ENCODE results near the gene SDHA. TPM values are rescaled to one million over a fixed set of nuclear protein-coding genes. Genes with fewer than 3 reads are reported as not detected.
A peak's percentile ranks its signal among the peaks of the same experiment; 100 is the strongest.
"Not testable (repeated sequence)": the region's sequence is repeated elsewhere in the genome, so short reads cannot be mapped to it uniquely, and the experiment has no call there.

SDHA gene
- total RNA-seq, 1 donor from 2014 or later: 84.7 TPM

GRCh38 chr5:234450-234849, 16.3 kb downstream of the SDHA start:
- DNase-seq (ENCODE audit: extremely low spot score in 2 of 2): no peak
- no peaks in the 10 kb centered on the region for H3K27me3 ChIP-seq
- intact Hi-C loops (cut with DNase I): no loop called here
- H3K27ac ChIP-seq: no peak overlapping the region
- peaks cover 0 to 69% of the 10 kb centered on the region in 2 donors for H3K36me3 ChIP-seq
- no peak for TF ChIP-seq CTCF (IDR thresholded peaks at IDR 0.05)
- no peak for TF ChIP-seq POLR2AphosphoS5 (IDR thresholded peaks at IDR 0.05; ENCODE audit: insufficient read depth in 1 of 2, low read depth in 1 of 2)
- TF ChIP-seq POLR2A (IDR thresholded peaks at IDR 0.05): no peak
- no peaks in the 10 kb centered on the region for H3K9me3 ChIP-seq
- H3K4me1 ChIP-seq: no peaks in the 10 kb centered on the region
- H3K4me3 ChIP-seq: no peak overlapping the region

- H3K4me3 ChIP-seq; H3K4me1 ChIP-seq; H3K27me3 ChIP-seq; intact Hi-C loops (cut with DNase I); H3K9me3 ChIP-seq; H3K27ac ChIP-seq; DNase-seq (ENCODE audit: extremely low spot score in 2 of 2): not testable (repeated sequence)
- H3K36me3 ChIP-seq: peaks cover 0 to 71% of the 10 kb centered on the region in 2 donors
These were observed 17.4 kb downstream of the SDHA start for GRCh38 chr5:235527-235926.

GRCh38 chr5:237931-238330, 19.8 kb downstream of the SDHA start:
- H3K4me3 ChIP-seq; H3K9me3 ChIP-seq; H3K4me1 ChIP-seq; intact Hi-C loops (cut with DNase I); DNase-seq (ENCODE audit: extremely low spot score in 2 of 2); H3K27me3 ChIP-seq; H3K27ac ChIP-seq: not testable (repeated sequence)
- H3K36me3 ChIP-seq: peaks cover 0 to 77% of the 10 kb centered on the region in 2 donors

- H3K4me3 ChIP-seq; H3K9me3 ChIP-seq; H3K27me3 ChIP-seq; H3K27ac ChIP-seq; H3K4me1 ChIP-seq; DNase-seq (ENCODE audit: extremely low spot score in 2 of 2): not testable (repeated sequence)
- peaks cover 0 to 60% of the 10 kb centered on the region in 2 donors for H3K36me3 ChIP-seq
- intact Hi-C loops (cut with DNase I): loop anchor here (5.0 kb wide), 1 partner anchor 1837 kb away; no protein-coding TSS in a partner anchor
These were observed 22.4 kb downstream of the SDHA start for GRCh38 chr5:240550-240949.

- H3K4me1 ChIP-seq; H3K9me3 ChIP-seq; H3K27ac ChIP-seq; H3K4me3 ChIP-seq; H3K27me3 ChIP-seq; DNase-seq (ENCODE audit: extremely low spot score in 2 of 2): not testable (repeated sequence)
- intact Hi-C loops (cut with DNase I): loop anchor here (5.0 kb wide), 1 partner anchor 1836 kb away; no protein-coding TSS in a partner anchor
- peaks cover 0 to 58% of the 10 kb centered on the region in 2 donors for H3K36me3 ChIP-seq
These were observed 23.0 kb downstream of the SDHA start for GRCh38 chr5:241045-241669.

GRCh38 chr5:243683-244367, 25.7 kb downstream of the SDHA start:
- peaks cover 0 to 64% of the 10 kb centered on the region in 2 donors for H3K36me3 ChIP-seq

GRCh38 chr5:245717-246116, 27.6 kb downstream of the SDHA start:
- H3K27me3 ChIP-seq; H3K4me1 ChIP-seq; DNase-seq (ENCODE audit: extremely low spot score in 2 of 2); H3K27ac ChIP-seq; H3K4me3 ChIP-seq; intact Hi-C loops (cut with DNase I); H3K9me3 ChIP-seq: not testable (repeated sequence)
- peaks cover 0 to 60% of the 10 kb centered on the region in 2 donors for H3K36me3 ChIP-seq

More at GRCh38 chr5:243683-244367, 25.7 kb downstream of the SDHA start:
- H3K27me3 ChIP-seq; H3K4me1 ChIP-seq; DNase-seq (ENCODE audit: extremely low spot score in 2 of 2); H3K4me3 ChIP-seq; H3K9me3 ChIP-seq; H3K27ac ChIP-seq: not testable (repeated sequence)
- intact Hi-C loops (cut with DNase I): loop anchor here (5.0 kb wide), 1 partner anchor 1833 kb away; no protein-coding TSS in a partner anchor

GRCh38 chr5:250396-250795, 32.3 kb downstream of the SDHA start:
- peaks cover 12% of the 10 kb centered on the region for H3K4me1 ChIP-seq
- peaks cover 0 to 48% of the 10 kb centered on the region in 2 donors for H3K36me3 ChIP-seq

GRCh38 chr5:251016-251415, 32.9 kb downstream of the SDHA start:
- H3K9me3 ChIP-seq; DNase-seq (ENCODE audit: extremely low spot score in 2 of 2); H3K4me3 ChIP-seq; intact Hi-C loops (cut with DNase I); H3K27me3 ChIP-seq; H3K27ac ChIP-seq: not testable (repeated sequence)
- peaks cover 12% of the 10 kb centered on the region for H3K4me1 ChIP-seq
- H3K36me3 ChIP-seq: peaks cover 0 to 49% of the 10 kb centered on the region in 2 donors

More at GRCh38 chr5:250396-250795, 32.3 kb downstream of the SDHA start:
- intact Hi-C loops (cut with DNase I); H3K4me3 ChIP-seq; H3K27me3 ChIP-seq; H3K9me3 ChIP-seq; H3K27ac ChIP-seq; DNase-seq (ENCODE audit: extremely low spot score in 2 of 2): not testable (repeated sequence)

GRCh38 chr5:251538-251937, 33.4 kb downstream of the SDHA start:
- H3K27me3 ChIP-seq; H3K27ac ChIP-seq; DNase-seq (ENCODE audit: extremely low spot score in 2 of 2); intact Hi-C loops (cut with DNase I); H3K4me3 ChIP-seq; H3K9me3 ChIP-seq: not testable (repeated sequence)
- Histone ChIP-seq H3K36me3 (peaks cover 0 to 49% of the 10 kb centered on the region in 2 donors), H3K4me1 (peaks cover 12% of the 10 kb centered on the region)

- H3K27me3 ChIP-seq; H3K4me3 ChIP-seq; intact Hi-C loops (cut with DNase I); DNase-seq (ENCODE audit: extremely low spot score in 2 of 2); H3K9me3 ChIP-seq: not testable (repeated sequence)
- Histone ChIP-seq H3K27ac (peak overlapping the region; percentile 2), H3K4me1 (peaks cover 12% of the 10 kb centered on the region), H3K36me3 (peaks cover 0 to 53% of the 10 kb centered on the region in 2 donors)
These were observed 33.9 kb downstream of the SDHA start for GRCh38 chr5:251975-252374.
